GM18909 (cell line): ENCODE results near the gene ZC3H10.
A peak's percentile ranks its signal among the peaks of the same experiment; 100 is the strongest.
"Not testable (repeated sequence)": the region's sequence is repeated elsewhere in the genome, so short reads cannot be mapped to it uniquely, and the experiment has no call there.

Experiments used
- ATAC-seq: cut with Tn5 transposase; IDR thresholded peaks from one replicate; pipeline ENCODE4 v1.9.1; 2021; ENCODE audit warnings: mild to moderate bottlenecking; ENCODE audit not compliant: unreplicated experiment, poor library complexity

The ZC3H10 gene

DNA sequence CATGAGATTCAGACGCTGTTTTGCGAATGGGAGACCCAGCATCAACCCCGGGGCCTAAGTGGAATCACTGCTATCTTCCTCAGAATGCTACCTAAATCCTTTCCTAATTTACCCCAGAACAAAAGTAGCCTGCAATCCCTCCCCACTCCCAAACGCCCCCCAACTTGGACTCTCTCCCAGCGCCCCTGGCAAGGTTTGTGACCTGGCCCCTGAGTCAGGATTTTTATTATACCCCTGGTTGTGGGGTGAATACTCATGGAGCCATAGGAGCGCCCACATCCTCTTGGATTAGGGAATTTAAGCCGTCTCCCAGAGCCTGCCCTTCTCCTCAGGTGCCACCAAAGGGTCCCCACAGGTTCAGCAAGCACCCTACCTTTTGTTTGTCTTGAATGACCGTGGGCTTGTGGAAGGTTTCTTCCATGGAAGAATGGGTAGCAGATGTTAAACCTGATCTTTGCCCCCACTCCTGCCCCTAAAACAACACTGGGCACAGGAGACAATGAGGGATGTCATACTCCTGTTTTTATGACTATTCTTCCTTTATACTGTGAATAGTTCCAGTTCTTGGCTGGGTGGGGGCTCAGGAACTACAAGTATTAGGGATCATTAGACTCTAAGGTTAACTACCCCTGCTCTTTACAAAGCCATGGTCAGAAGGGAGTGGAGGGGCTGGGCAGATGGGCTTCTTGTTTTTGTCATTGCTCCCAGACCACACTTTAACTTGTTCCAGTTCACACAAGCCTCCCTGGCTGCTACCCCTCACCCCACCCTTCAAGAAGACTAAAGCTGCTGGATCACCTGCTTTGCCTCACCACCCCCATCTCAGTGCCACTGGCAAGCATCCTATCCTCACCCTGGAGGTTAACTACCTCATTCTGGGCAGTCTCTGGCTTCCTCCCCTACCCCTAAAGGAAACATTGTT, 35.0 kb downstream of the ZC3H10 start:
- ATAC-seq: no peak

DNA sequence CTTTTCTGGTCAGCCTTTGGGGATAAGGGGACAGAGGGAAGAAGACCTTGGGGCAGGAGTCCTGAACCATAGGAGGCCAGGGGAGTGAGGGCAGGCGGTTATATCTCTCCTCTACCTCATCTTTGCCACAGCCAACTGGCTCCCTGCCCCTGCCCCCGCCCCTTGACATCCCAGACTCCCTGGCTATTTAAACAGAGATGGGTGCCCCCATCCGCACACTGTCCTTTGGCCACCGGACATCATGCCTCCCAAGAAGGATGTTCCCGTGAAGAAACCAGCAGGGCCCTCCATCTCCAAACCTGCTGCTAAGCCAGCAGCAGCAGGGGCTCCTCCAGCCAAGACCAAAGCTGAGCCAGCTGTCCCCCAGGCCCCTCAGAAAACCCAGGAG, 35.6 kb downstream of the ZC3H10 start:
- ATAC-seq: no peak

DNA sequence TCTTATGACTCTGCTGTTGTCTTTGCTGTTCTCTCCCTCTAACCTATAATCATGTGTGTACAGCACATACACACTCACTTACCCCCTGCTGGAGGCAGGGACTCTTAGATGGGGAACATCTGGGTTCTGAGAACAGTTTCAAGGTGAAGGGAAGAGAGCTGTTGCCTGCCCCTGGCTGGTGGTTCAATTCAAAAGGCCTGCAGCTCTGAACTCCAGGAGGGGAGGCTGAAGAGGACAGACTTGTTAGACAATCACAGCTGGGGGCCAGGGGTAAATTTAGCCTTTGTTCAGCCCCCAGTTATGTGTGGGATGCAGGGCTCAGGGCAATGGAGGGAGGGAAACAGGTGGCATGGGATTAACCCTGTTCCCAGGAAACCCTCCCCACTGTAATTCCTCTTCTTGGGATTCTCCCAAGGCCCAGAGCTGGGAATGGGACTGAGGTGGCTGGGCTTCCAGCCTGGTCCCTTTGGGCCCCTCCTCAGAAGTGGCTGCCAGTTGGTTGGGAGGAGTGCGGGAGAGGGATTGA, 36.2 kb downstream of the ZC3H10 start:
- ATAC-seq: no peak

DNA sequence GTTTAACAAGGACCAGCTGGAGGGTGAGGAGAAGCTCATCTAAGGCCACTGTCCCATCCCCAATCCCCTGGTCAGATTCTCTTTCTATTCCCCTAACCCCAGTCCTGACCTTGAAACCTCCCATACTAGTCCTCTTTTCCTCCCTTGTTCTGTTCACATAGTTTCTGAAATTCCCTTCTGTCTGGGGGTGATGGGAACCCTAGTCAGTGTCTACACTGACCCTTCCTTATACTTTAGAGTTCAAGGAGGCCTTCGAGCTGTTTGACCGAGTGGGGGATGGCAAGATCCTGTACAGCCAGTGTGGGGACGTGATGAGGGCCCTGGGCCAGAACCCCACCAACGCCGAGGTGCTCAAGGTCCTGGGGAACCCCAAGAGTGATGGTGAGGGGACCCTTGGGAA, 36.8 kb downstream of the ZC3H10 start:
- ATAC-seq: no peak

GRCh38 chr12:56155256-56155845, 37.3 kb downstream of the ZC3H10 start:
- no peak for ATAC-seq

DNA sequence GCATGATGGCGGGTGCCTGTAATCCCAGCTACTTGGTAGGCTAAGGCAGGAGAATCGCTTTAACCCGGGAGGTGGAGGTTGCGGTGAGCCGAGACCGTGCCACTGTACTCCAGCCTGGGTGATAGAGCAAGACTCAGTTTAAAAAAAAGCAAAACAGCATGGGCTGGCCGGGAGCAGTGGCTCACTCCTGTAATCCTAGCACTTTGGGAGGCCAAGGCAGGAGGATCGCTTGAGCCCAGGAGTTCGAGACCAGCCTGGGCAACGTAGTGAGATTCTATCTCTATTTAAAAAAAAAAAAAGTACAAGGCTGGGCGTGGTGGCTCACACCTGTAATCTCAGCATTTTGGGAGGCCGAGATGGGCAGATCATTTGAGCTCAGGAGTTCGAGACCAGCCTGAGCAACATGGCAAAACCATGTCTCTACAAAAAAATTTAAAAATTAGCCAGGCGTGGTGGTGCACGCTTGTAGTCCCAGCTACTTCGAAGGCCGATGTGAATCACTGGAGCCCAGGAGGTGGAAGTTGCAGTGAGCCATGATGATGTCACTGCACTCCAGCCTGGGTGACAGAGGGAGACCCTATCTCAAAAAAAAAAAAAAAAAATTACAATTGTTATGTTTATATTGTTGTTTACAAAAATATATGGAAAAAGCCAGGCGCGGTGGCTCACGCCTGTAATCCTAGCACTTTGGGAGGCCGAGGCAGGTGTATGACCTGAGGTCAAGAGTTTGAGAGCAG, 38.6 kb downstream of the ZC3H10 start:
- ATAC-seq: not testable (repeated sequence)

DNA sequence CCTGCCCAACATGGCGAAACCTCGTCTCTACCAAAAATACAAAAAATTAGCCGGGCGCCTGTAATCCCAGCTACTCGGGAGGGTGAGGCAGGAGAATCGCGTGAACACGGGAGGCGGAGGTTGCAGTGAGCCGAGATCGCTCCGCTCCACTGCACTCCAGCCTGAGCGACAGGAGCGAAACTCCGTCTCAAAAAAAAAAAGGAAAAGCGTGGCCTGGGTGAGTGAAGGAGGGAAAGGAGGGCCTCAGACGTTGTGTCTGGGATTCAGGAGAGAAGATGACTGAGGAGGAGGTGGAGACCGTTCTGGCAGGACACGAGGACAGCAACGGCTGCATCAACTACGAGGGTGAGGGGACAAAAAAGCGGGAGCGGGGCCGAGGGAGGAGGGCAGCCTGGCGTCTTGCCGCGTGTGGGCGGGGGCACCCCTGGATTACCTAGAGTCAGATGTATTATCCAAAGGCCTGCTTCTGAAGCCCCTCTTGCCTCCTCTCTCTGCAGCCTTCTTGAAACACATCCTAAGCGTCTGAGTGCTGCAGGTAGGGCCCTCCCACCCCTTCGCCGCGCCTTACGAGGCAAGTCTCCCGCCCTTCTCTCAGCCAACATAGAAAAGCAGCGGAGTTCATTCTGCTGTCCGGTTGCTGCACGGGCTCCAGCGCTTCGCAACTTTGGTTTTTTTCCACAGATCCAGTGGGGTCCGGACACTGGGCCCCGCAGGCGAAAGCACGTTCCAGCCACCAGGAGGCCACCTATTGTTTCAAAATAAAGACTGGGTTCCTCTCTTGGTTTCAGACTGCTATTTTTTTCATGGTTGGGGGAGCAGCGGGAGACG, 39.3 kb downstream of the ZC3H10 start:
- ATAC-seq: peak; percentile 28

DNA sequence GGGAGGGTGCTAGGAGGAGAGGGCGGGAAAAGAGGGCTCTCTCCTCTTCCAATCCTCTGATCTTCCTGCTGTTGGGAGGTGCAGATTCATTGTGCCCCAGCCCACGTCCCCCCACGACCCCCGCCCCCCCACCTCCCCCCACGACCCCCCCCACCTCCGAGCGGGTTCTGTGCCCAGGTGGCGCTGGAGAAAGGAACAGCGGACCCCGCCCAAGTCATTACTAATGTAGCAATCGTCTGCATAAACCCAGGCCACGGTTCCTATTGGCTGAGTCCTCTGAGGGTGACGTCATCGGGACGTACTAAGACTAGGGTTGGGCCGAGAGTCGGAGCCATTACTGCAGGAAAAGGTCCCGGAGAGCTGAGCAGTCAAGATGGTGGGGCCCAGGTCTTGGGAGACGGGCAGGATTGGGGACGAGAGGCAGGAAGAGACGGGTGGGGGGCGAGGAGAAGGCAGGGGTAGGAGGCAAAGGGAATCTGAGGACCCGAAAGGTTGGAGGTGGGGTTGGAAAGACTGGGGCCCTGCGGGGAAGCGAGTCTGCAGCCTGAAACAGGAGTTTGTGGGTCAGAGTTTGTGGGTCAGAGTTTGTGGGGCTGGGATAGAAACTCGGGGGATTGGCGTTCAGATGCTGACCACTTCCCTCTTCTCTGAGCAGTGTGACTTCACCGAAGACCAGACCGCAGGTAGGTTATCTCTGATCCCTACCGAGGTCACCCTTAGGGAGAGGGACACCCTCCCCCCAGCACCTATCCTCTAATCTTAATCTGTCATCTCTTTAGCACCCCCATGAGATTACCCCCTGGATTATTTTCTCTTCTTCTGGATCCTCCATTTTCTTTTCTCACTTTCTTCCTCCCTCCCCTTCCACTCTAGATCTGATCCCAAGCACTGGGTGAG, 40.2 kb downstream of the ZC3H10 start, which contains the start of gene MYL6:
TSS of gene MYL6 (plus strand) at position 331 of the 897 bp plus-strand sequence. CDS start at position 374, 43 bp downstream.
- ATAC-seq: peak; percentile 84

DNA sequence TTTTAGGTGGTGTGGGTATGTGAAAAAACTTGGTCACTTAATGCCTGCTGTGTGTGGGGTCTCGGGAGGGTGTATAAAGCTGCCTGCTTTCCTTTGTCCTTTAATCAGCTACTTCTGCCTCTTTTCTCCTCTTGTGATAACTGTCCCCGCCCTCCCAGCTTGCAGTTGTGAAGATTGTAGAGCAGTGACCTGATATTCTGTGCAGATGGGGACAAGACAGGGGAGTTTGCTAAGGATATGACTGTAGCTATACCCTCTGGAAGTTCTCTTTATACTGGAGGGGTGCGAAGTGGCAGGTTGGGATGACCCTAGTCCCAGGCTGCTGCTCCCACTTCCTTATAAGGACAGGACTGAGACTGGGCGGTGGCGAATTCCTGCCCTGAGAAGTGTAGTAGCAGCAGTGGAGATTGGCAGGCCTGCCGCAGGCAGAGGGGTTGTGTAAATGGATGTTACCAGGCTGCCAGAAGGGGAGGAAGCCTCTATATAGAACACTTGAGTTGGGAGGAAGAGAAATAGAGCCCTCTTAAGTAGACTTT, 40.9 kb downstream of the ZC3H10 start:
- no peak for ATAC-seq

DNA sequence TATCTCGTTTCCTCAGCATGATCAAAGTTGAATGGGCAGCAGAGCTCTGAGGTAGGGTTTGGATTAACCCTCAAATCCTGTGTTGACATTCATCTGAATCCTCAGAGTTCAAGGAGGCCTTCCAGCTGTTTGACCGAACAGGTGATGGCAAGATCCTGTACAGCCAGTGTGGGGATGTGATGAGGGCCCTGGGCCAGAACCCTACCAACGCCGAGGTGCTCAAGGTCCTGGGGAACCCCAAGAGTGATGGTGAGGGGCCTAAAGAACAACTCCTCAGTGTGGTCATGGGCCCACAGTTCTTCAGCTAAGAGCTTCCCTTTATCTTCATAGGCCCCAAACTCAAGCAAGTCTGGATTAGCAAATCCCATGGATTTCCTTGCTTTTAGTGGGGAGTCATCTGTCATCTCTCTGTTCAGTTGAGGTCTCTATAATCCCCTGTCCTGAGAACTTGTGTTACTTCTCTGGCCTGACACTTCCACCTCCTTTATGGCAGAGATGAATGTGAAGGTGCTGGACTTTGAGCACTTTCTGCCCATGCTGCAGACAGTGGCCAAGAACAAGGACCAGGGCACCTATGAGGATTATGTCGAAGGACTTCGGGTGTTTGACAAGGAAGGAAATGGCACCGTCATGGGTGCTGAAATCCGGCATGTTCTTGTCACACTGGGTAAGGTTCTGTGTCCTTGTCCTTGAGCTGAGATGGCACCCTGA, 41.6 kb downstream of the ZC3H10 start:
- no peak for ATAC-seq

DNA sequence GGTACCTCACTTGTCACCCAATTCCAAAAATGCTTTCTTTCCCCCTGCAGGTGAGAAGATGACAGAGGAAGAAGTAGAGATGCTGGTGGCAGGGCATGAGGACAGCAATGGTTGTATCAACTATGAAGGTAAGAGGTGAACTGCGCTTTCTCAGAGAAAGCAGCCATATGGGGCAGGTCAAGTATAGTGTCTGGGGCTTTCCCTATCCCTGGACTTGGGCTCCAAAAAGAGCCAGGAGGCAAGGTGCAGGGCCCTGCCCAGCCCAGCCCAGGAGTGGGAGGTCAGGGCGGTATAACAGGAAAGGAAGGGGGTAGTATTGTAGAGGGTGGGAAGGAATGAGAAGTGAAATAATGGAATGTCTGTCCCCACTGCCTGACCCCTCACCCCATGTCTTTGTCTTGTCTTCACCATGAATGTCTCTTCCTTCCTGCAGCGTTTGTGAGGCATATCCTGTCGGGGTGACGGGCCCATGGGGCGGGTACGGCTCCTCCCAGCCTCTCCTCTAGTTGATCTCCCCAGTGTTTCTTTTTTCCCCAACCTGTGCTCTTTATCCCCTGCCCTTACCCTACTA, 42.2 kb downstream of the ZC3H10 start:
- ATAC-seq: no peak

DNA sequence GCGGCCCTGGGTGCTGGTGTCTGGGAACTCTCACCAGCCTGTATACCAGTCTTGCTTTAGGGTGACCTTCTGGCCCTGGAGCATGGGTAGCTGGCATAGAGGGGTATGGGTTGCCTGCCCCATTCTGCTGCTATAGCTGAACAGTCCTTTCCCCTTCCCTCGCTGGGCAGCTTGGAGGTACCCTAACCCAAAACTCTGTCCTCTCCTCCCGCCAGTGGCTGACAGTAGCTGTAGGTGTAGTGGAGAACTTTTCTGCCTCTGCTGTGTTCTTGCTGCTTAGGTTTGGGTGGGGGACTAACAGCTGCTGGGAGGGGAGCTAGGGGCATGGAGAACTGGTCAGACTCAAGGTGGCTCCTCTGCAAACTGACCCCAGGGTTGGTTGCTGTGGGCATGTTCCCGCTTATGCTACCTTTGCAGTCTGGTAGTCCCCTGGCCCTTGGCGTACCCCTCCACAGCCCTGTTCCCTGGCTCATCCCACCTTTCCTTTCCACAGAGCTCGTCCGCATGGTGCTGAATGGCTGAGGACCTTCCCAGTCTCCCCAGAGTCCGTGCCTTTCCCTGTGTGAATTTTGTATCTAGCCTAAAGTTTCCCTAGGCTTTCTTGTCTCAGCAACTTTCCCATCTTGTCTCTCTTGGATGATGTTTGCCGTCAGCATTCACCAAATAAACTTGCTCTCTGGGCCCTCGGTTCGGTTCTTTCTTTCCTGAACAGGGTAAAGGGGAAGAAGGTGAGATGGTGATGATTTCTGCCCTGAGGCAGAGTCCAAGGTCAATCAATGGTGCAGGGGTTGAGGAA, 43.0 kb downstream of the ZC3H10 start:
- ATAC-seq: no peak

GRCh38 chr12:56161690-56162351, 43.8 kb downstream of the ZC3H10 start:
- no peak for ATAC-seq

DNA sequence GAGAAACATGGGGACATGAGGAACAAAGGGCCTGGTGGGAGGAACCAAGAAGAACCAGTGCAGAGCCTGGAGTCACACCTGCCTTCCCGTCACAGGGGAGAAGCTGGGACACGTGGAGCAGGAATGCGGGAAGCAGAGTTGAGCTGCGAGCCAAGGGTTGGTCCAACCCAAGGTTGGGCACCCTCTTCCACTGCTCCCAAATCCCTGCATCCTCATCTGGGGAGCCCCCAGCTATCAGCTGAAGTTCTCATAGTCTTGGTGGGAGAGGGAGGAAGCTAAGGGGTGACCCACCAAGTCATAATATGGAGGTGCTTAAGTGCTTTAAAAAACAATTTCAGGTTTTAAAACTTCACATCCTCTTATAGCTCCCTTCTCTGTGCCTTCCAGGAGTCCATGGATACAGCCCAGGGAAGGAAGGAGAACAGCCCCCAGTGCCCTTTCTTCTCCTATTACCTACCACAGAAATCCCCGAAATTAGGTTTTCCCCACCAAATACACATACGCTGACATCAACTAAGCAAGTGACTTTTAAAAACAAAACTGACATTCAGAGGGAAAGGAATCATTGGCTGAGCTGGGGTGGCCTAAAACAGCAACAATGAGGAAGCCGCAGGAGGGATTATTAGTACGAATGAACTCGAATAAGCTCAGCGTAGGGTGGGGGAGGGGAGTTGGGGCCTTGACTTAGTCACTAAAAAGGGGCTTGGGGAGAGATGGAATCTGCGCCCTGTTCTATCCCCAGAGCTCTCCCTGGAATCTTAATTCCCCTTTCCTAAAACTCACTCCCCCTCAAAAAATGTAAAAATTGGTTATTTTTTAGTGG, 44.6 kb downstream of the ZC3H10 start:
- ATAC-seq: no peak

DNA sequence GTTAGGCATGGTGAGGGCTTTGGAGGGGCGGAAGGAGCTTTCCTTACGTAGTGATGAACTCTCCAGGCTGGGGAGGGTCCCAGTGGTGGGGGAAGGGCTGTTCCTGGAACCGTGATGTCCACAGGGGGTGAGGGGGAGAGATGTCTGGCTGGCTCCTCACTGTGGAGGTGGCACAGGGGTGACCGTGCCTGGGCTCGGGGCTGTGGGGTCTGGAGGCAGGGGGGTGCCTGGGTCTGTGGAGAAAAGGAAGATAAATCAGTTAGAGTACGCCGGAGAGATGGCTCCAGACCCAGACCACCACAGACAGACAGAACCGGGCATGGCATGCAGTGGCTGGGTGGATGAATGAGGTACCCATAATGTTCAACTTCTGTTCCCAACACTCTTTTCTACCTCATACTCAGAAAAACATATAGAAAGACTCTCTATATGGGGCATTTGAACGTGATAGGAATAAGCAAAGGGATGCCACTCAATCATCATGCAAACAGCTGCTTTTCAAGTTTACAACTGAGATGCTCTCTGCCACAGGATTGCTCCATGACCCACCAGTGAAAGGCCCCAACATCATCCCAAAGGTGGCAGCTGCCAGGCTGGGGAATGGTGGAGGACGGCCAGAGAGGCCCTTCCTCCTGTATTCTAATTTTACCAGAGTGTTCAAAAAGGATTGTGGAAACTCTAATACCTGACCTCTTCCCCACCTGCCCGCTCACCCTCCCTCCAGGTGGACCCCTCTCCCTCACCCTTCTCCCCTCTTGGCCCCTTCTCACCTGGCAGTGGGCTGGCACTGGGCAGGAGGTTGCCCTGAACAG, 45.7 kb downstream of the ZC3H10 start:
- no peak for ATAC-seq
